Bronchial epithelial cell (primary cell): ENCODE measurements around the gene HPDL. TPM values are rescaled to one million over a fixed set of nuclear protein-coding genes. Genes with fewer than 3 reads are reported as not detected.

Experiments used
- DNase-seq: peaks from one replicate; pipeline ENCODE4 v3.0.0-alpha.2; 2010; ENCODE audit warnings: low read depth
- FAIRE-seq: peaks from 2 replicates; lab custom pipeline; 2011; peaks lifted over from hg19 to GRCh38; lab: Jason Lieb, UNC
- H3K27me3 ChIP-seq: 2 replicates; pipeline ENCODE4 v1.5.1; 2011; ENCODE audit warnings: low read length; ENCODE audit not compliant: control insufficient read depth, insufficient read depth
- H3K36me3 ChIP-seq: 2 replicates; pipeline ENCODE4 v1.5.1; 2011; ENCODE audit warnings: low read length; ENCODE audit not compliant: control insufficient read depth, insufficient read depth
- H3K4me3 ChIP-seq: 2 replicates; pipeline ENCODE4 v1.5.1; 2011; ENCODE audit warnings: mild to moderate bottlenecking, low read depth, low read length, control low read depth
- total RNA-seq: library from RNA; depleted of rRNA; stranded (reverse); fragments of >200 nt; gene quantifications from 2 replicates; pipeline ENCODE4 v1.2.1, GENCODE V29; 2014
- TF ChIP-seq, protein P1 (sequence below): IDR thresholded peaks from 2 replicates; pipeline ENCODE4 v1.5.1; 2011; ENCODE audit warnings: mild to moderate bottlenecking, moderate library complexity, low read length, control low read depth, inconsistent platforms; ENCODE audit not compliant: insufficient read depth, severe bottlenecking

Gene HPDL
- total RNA-seq, 1 donor from 2014 or later = 0.53 TPM

GRCh38 chr1:45304311-45305081, 22.2 kb upstream of the HPDL start:
- FAIRE-seq (no peak), DNase-seq (peak; percentile 32)
- Histone ChIP-seq H3K36me3 (no peaks in the 10 kb centered on the region), H3K27me3 (no peaks in the 10 kb centered on the region), H3K4me3 (peak overlapping the region; percentile 75)
- TF ChIP-seq, protein P1, sequence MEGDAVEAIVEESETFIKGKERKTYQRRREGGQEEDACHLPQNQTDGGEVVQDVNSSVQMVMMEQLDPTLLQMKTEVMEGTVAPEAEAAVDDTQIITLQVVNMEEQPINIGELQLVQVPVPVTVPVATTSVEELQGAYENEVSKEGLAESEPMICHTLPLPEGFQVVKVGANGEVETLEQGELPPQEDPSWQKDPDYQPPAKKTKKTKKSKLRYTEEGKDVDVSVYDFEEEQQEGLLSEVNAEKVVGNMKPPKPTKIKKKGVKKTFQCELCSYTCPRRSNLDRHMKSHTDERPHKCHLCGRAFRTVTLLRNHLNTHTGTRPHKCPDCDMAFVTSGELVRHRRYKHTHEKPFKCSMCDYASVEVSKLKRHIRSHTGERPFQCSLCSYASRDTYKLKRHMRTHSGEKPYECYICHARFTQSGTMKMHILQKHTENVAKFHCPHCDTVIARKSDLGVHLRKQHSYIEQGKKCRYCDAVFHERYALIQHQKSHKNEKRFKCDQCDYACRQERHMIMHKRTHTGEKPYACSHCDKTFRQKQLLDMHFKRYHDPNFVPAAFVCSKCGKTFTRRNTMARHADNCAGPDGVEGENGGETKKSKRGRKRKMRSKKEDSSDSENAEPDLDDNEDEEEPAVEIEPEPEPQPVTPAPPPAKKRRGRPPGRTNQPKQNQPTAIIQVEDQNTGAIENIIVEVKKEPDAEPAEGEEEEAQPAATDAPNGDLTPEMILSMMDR = no peak

- H3K4me3 ChIP-seq = no peak overlapping the region
- TF ChIP-seq, protein P1 = no peak
- H3K36me3 ChIP-seq = no peaks in the 10 kb centered on the region
- no peaks in the 10 kb centered on the region for H3K27me3 ChIP-seq
- no peak for DNase-seq
- FAIRE-seq = no peak
Observed at GRCh38 chr1:45305231-45305630, 21.5 kb upstream of the HPDL start.

GRCh38 chr1:45306319-45306718, 20.4 kb upstream of the HPDL start:
- DNase-seq (peak; percentile 27), FAIRE-seq (no peak)

DNA sequence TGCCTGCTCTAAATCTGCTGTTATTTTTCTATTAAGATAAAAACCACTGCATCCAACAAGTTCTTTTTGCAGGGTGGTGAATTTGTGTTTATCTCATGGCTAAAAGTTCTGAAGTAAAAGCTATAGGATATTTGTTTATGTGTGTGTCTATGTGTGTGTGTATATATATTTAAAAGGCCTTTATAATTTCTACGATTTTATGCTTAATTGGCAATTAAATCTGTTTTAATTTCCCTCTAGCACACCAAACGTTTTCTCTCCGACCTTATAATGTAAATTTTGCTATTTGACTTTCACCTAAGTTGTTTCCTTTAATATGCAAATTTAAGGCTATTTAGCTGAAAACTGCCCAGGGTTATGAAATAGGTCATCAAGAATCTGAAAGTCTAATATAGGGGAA, 19.8 kb upstream of the HPDL start:
- no peaks in the 10 kb centered on the region for H3K27me3 ChIP-seq
- TF ChIP-seq, protein P1 = no peak
- H3K36me3 ChIP-seq = no peaks in the 10 kb centered on the region
- DNase-seq (no peak), FAIRE-seq (no peak)
- no peak overlapping the region for H3K4me3 ChIP-seq

More at GRCh38 chr1:45306319-45306718, 20.4 kb upstream of the HPDL start:
- no peak overlapping the region for H3K4me3 ChIP-seq
- H3K27me3 ChIP-seq = no peaks in the 10 kb centered on the region
- TF ChIP-seq, protein P1 = no peak
- H3K36me3 ChIP-seq = no peaks in the 10 kb centered on the region

- no peak for FAIRE-seq
- TF ChIP-seq, protein P1 = no peak
- DNase-seq = no peak
- Histone ChIP-seq H3K4me3 (no peak overlapping the region), H3K27me3 (no peaks in the 10 kb centered on the region), H3K36me3 (no peaks in the 10 kb centered on the region)
Observed at GRCh38 chr1:45314266-45314665, 12.4 kb upstream of the HPDL start.
